MM.1S (cell line): Measurements from ENCODE around the gene GALNT9.

ENCODE experiments used
- CTCF ChIP-seq: fragments of 300-600 bp; sonication (generic); IDR thresholded peaks from 2 replicates; pipeline ENCODE4 v1.5.1; 2016; ENCODE audit warnings: antibody characterized with exemption, low read length, mixed read lengths
- EZH2 ChIP-seq: fragments of 300-600 bp; sonication (generic); optimal IDR thresholded peaks from 2 replicates; pipeline ENCODE3; 2017; ENCODE audit warnings: low read depth, mild to moderate bottlenecking, antibody characterized with exemption, low read length, mixed read lengths

- TF ChIP-seq CTCF (no peak), EZH2 (no peak)
Observed at GRCh38 chr12:132324841-132325732, 4.3 kb downstream of the GALNT9 start.
